ENCODE measurements around the gene PCSK6.

- TF ChIP-seq FOXM1 (IDR thresholded peaks at IDR 0.05; ENCODE audit: borderline replicate concordance) (no peak), SUZ12 (IDR thresholded peaks at IDR 0.05) (no peak), SP1 (IDR thresholded peaks at IDR 0.05) (no peak), ELF4 (IDR thresholded peaks at IDR 0.05) (no peak), FOXA1 (IDR thresholded peaks at IDR 0.05) (no peak), ZNF384 (IDR thresholded peaks at IDR 0.05) (no peak), ARNT (IDR thresholded peaks at IDR 0.05) (no peak), BHLHE40 (IDR thresholded peaks at IDR 0.05; ENCODE audit: borderline replicate concordance) (no peak), HDGF (IDR thresholded peaks at IDR 0.05; ENCODE audit: borderline replicate concordance) (no peak), CTBP1 (IDR thresholded peaks at IDR 0.05; ENCODE audit: borderline replicate concordance) (no peak)
These were observed 10.6 kb upstream of the PCSK6 start for GRCh38 chr15:101499863-101500713.
